ENCODE results near the gene TNNI3K.

GRCh38 chr1:74523873-74524480, 288.8 kb downstream of the TNNI3K start:
- TF ChIP-seq CTCF (IDR thresholded peaks at IDR 0.05 in 2 of 3, conservative IDR thresholded peaks at IDR 0.05 in 1 of 3; ENCODE audit: insufficient read depth in 2 of 3, low read depth in 1 of 3, low read length in 3 of 3) (no peak), NFIC (IDR thresholded peaks at IDR 0.05) (no peak), ZNF778 (CRISPR knock-in tag; IDR thresholded peaks at IDR 0.05) (no peak), ZBTB33 (CRISPR knock-in tag; IDR thresholded peaks at IDR 0.05) (no peak)

All from K562 (cell line).